HTR-8/SVneo (cell line): Measurements from ENCODE around the gene NCR2.

ENCODE experiments used
- DNase-seq: peaks from one replicate; pipeline ENCODE4 v3.0.0; 2011; ENCODE audit warnings: low spot score, mixed read lengths; ENCODE audit not compliant: insufficient read length
- FAIRE-seq: peaks from 2 replicates; lab custom pipeline; 2011; peaks lifted over from hg19 to GRCh38; lab: Jason Lieb, UNC

Gene NCR2

DNA sequence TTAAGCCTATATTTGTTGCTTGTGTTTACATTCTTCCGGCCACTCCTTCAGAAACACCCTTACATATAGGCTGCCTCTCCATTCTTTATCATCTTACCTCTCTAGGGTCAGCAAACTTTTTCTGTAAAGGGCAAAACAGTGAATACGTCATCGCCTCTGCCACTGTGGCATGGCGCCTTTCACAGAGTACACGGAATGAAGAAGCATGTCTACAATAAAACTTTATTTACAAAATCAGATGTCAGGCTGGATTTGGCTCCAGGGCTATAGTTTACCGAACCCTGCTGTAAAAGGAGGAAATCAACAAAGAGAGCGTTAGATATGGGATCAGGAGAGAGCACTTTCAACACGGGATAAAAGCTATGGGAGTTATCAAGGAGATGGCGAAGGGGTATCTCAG, 9.3 kb upstream of the NCR2 start:
- DNase-seq (no peak), FAIRE-seq (no peak)

- FAIRE-seq (no peak), DNase-seq (no peak)
Measured at GRCh38 chr6:41327177-41327576, 8.2 kb upstream of the NCR2 start.

GRCh38 chr6:41331401-41332150, 3.8 kb upstream of the NCR2 start:
- FAIRE-seq = no peak
- no peak for DNase-seq

DNA sequence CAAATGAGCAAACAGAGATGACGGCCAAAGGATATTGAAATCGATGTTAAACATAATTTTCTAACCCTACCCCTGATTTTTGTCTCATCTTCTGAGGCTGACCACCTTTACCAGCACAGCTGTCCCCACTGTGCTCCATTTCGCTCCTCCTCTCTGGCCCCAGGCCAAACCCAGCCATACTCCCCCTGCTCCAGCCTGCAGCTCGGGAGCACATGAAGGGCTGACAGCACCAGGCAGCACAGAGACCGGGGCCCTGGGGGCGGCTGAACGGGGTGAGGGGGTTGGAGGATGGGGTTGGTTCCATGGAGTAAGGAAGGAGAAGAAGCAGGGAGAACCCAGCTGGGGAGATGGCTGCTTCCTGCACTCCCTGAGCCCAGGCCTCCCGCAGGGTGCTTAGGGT, 3.2 kb upstream of the NCR2 start:
- FAIRE-seq (no peak), DNase-seq (no peak)

DNA sequence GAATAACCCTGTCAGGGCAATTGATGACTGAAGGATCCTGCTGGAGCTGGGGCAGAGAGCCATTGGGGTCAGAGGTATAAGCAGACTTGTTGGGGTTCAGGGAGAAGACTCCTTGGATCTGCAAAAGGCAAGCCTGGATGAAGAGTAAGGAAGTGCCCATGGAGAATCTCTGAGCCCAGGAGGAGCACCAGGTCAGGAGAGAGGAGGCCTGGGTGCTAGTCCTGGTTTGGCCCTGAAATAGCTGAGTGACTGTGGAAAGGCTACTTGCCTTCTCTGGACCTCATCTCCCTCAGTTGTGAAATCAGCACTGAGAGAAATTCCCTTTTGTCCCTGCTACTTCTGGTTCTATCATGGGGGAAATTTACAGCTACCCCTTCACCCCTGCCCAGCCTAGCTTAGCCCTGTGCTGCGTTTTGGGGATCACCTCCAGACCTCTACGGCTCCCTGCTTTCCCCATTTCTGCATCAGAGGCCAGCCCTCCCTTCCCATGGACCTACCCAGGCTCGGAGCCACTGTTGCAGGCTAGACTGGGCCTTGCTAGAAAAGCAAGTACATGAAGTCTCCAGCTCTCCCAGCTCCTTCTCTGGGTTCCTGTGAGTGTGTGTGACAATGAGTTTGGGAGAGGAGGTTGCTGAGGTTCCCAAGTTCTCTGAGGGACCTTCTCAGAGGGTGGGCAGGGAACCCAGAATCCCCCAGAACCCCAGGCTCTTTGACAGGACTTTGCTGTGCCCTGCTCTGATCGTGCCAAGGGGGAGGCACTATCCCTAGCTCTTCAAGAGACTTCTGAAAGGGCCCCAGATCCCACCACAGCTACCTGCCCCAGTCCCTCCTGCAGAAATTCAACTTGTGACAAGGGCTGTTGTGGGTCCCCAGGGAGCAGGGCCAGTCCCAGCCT, 2.3 kb upstream of the NCR2 start:
- DNase-seq (no peak), FAIRE-seq (no peak)

DNA sequence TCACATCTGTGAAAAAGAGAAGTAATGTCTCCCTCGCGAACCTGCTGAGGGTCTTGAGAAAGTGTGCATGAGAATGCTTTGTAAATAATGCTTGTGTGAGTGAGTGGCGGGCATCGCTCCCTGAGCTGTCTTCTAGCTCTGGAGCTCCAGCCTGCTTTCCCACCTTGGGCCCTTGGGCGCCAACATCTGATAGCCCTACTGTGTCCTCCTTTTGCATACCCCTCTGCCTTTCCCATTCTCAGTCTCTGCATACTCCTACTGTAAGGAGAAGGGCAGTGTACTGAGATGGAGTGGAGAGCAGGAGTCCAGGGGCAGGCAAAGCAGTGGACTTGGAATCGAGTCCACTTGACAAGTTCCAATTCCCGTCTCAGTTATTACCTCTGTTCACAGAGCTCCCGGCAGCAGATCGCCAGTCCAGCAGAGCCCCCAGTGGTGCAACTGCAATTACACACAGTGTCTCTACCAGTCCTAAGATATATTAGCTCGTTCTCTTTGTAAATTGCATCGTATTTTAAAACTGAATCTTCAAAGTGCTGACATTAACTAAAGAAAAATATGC, 847 bp upstream of the NCR2 start:
- no peak for DNase-seq
- FAIRE-seq = no peak

- FAIRE-seq (no peak), DNase-seq (no peak)
Measured at GRCh38 chr6:41335943-41336342, 535 bp downstream of the NCR2 start.

DNA sequence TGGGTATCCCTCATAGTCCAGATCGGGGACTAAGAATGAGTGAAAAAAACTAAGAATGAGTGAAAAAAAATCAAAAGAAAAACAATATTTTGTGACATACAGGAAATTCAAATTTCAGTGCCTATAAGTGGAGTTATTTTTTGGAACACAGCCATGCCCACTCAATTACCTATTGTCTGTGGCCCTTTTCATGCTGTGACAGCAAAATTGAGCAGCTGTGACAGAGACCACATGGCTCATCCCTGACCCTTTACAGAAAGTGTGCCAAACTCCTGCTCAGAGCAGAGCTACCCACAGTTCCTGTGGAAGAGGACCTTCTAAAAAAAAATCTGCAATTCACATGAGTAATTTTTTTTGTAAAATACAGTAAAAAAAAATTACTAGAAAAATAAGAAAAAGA, 1.4 kb downstream of the NCR2 start:
- DNase-seq = no peak
- FAIRE-seq = no peak

GRCh38 chr6:41337709-41338108, 2.3 kb downstream of the NCR2 start:
- FAIRE-seq (no peak), DNase-seq (no peak)

DNA sequence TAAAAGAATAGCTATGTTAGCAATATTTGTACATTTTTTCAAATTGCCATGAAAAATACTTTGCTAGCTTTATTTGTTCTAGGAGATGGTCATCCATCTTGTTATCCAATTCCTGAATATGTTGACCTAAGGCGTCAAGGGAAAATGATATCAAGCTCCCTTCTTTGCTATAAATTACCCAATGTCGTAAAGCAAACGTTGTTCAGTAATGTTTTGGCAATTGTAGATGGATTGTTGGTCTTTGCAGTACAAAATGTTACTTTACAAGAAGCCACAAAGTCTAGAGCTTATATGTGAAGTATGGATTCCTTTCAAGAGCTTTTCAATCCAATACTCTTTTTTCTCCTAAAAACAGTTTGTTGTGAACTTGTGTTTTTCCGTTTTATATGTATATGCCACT, 3.3 kb downstream of the NCR2 start:
- no peak for FAIRE-seq
- DNase-seq = no peak

- no peak for FAIRE-seq
- no peak for DNase-seq
Measured at GRCh38 chr6:41341580-41341979, 6.2 kb downstream of the NCR2 start.

DNA sequence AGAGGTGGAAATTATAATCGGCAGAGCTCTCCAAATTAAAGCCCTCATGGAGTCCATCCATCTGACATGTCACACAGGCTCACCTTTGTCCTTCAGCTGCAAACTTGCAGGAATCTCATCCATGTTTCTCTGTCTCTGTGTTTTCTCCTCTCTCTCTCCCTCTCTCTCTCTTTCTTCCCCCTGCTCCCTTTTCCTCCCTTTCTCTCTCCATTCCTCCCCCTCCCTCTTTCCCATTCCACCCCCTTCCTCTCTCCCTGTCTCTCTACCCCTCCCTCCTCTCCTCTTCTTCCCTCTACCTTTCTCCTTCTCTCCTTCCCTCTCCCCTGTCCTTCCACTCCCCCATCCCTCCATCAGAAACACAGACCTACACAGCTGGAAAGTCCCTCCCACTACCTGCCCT, 6.8 kb downstream of the NCR2 start:
- no peak for DNase-seq
- no peak for FAIRE-seq

DNA sequence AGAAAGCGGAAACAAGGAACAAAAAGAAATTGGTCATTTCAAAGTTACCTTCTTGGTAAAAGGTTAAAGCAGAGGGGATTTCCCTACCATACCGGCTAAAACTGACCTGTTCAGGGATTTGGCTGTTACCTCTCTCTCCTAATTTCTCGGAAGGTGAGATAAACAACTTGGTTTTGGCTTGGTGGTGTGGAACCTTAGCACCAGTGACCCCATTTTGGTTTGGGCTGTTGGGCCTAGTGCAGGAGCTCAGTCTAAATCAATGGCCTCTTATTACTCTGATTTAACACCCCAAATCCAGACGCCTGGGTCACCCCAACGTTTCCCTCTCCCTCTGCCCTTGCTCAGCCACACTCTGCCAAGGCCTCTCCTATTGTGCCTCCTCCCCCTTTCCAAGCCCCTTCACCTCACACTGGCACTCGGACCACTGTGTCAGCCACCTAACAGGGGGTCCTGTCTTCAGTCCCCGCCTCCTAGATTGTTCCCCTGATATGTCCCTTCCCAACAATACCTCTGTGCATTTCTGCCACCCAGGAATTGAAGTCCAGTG, 8.3 kb downstream of the NCR2 start:
- FAIRE-seq (no peak), DNase-seq (no peak)

DNA sequence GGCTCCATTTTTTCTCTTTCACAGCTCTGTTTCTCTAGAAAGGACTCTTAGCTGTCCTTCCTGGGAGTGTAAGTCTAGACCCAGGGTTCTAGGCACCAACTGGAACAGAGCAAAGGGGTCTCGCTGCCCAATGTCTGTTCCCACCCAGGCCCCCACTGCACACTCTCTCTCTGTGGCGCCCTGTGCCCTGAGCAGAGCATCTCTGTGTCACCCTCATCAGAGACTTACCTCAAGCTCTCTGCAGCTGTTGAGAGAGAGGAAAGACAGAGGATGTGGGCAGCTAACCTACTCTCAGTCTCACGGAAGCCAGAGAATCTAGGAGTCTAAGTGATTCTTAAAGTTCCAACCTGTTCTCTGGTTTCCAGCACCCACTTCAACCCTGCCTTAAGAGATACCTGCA, 9.5 kb downstream of the NCR2 start:
- no peak for FAIRE-seq
- no peak for DNase-seq

GRCh38 chr6:41345901-41346300, 10.5 kb downstream of the NCR2 start:
- DNase-seq = no peak
- no peak for FAIRE-seq

- no peak for DNase-seq
- FAIRE-seq = no peak
Measured at GRCh38 chr6:41346441-41346840, 11.0 kb downstream of the NCR2 start.

- no peak for DNase-seq
- no peak for FAIRE-seq
Measured at GRCh38 chr6:41347378-41348050, 12.1 kb downstream of the NCR2 start.

DNA sequence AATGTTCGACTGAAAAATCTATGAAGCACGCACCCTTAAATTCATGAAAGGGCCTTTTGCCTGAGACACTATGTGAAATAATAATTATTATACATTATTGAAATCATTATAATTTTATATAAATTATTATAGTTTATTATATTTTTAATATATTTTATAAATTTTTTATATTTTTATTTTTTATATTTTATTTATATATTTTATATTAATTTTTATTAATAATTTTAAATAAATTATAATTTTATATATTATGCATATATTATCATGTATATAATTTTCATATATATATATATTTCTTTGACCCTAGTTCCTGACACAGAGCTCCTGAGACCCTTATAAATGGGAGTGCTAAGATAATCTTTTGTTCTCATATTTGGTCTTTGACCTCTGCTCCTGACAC, 13.5 kb downstream of the NCR2 start:
- FAIRE-seq = no peak
- no peak for DNase-seq

DNA sequence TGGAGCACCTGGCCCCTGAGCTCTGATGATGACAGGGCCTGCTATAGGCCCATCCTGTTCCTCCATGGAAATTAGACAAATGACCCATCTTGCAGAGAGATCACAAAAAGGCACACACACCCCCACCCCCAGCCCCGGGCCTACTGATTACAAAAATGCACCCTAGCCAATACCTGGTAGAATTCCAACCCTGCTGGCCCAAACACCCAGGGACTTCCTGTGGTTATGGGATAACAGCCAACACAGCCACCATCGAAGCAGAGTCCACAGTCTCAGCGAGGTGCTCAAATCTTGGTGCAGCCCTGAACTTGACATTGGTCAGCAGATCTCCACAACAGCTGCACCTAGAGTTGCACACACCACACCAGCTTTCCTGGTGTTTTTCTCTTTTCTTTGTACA, 17.0 kb downstream of the NCR2 start:
- no peak for DNase-seq
- no peak for FAIRE-seq

DNA sequence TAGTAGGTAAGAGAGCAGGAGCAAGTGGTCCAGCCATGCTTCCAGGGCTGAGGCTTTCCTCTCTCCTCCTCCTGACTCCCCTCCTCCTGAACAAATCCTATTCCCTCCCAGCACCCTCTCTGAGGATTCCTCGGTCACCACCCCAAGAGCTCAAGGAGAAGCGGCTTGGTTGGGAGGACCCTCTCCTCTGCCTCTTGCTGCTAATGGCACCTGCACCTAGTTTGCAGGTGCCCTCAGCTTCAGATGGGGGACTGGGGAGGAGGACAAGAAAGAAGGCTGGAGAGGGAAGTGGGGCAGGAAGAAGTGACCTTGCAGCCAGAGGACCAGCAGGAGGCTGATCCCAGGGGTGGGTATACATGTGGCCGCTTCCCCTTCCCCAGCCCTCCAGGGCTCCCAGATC, 17.5 kb downstream of the NCR2 start:
- FAIRE-seq (no peak), DNase-seq (no peak)

- DNase-seq (no peak), FAIRE-seq (no peak)
Measured at GRCh38 chr6:41353333-41353732, 17.9 kb downstream of the NCR2 start.
